Adrenal gland (tissue), 5 donors: ENCODE data around the gene ICAM1.

ENCODE experiments used
- CTCF ChIP-seq, 6 experiments: fragments of 450-650 bp in 4 of 6; fragments of 200-600 bp in 2 of 6; sonication (generic) in 1 of 6; IDR thresholded peaks; 1 replicate in 5 of 6; 2 replicates in 1 of 6; pipeline versions ENCODE4 v1.5.1 to v1.8.0; 2016 to 2021; ENCODE audit warnings: antibody characterized with exemption in 6 of 6, mild to moderate bottlenecking in 2 of 6, moderate library complexity in 1 of 6
- POLR2A ChIP-seq, 2 donors: fragments of 450-650 bp; IDR thresholded peaks; one replicate each; pipeline ENCODE4 v1.6.1; 2017; ENCODE audit warnings: antibody characterized with exemption in 2 of 2, mild to moderate bottlenecking in 2 of 2, moderate library complexity in 1 of 2
- donor health status: DM: no; HTN: no; CAD: no.

- peak; percentile 22 to 28 for TF ChIP-seq POLR2A (IDR thresholded peaks at IDR 0.05)
- TF ChIP-seq CTCF (IDR thresholded peaks at IDR 0.05) = no peak
Measured at GRCh38 chr19:10230861-10231611, 39.9 kb upstream of the ICAM1 start, which contains the start of gene S1PR2.
